K562 (cell line): ENCODE data around the gene FBXW12. TPM values are rescaled to one million over a fixed set of nuclear protein-coding genes. Genes with fewer than 3 reads are reported as not detected.

Experiments
- ATAC-seq: fragments of 200-7000 bp; cut with Tn5 transposase; 3 replicates; pipeline ENCODE4 v1.9.1; 2020; ENCODE audit warnings: moderate library complexity
- BruUV-seq: library from RNA; stranded (reverse); fragments of 400-500 nt; replicated peaks from 2 replicates; lab custom pipeline; 2021; lab: Mats Ljungman, UMichigan
- CTCF ChIA-PET: fragments of 300-600 bp; formaldehyde crosslinking; extraction: SDS; loops from one replicate; lab custom pipeline; 2021; ENCODE audit warnings: low intra/inter-chr PET ratio; lab: Yijun Ruan, JAX
- POLR2A ChIA-PET: fragments of 300-600, 350-650 bp; sonication (Branson Sonifier 250); formaldehyde crosslinking; extraction: SDS; loops from one replicate; lab custom pipeline; 2021; ENCODE audit warnings: antibody characterized with exemption, inconsistent platforms; lab: Yijun Ruan, JAX
- DNase-seq, 4 experiments: peaks; one replicate each; pipeline versions ENCODE4 v3.0.0 to v3.0.0-alpha.2; 2011 to 2018; ENCODE audit warnings: low spot score in 3 of 4, mixed read lengths in 3 of 4; ENCODE audit errors: extremely low read depth in 1 of 4
- FAIRE-seq: peaks from 2 replicates; lab custom pipeline; 2011; peaks lifted over from hg19 to GRCh38; lab: Jason Lieb, UNC
- H2AFZ ChIP-seq: 2 replicates; pipeline ENCODE4 v1.6.0; 2011; ENCODE audit warnings: low read depth, low read length, control low read depth, inconsistent platforms
- H3K27ac ChIP-seq: fragments of 200-600 bp; 3 replicates; pipeline ENCODE4 v1.8.0; 2011; ENCODE audit warnings: low read depth, mild to moderate bottlenecking, control low read depth, inconsistent platforms, low read length, moderate library complexity, mixed read lengths; ENCODE audit errors: extremely low read depth
- H3K27me3 ChIP-seq, 2 experiments: fragments of 300-600 bp in 1 of 2; 2 replicates in 1 of 2; 3 replicates in 1 of 2; pipeline versions ENCODE4 v1.6.0 to v1.8.0; 2011; ENCODE audit warnings: inconsistent platforms in 2 of 2, low read length in 2 of 2, mild to moderate bottlenecking in 1 of 2, mixed read lengths in 1 of 2, moderate library complexity in 1 of 2; ENCODE audit not compliant: control insufficient read depth in 2 of 2, insufficient read depth in 2 of 2
- H3K36me3 ChIP-seq: fragments of 300-600 bp; 3 replicates; pipeline ENCODE4 v1.8.0; 2011; ENCODE audit warnings: mild to moderate bottlenecking, low read length, inconsistent platforms; ENCODE audit not compliant: control insufficient read depth, insufficient read depth
- H3K4me1 ChIP-seq, 2 experiments: fragments of 200-600 bp in 1 of 2; replicated peaks in 1 of 2; 2 replicates in 1 of 2; 3 replicates in 1 of 2; pipeline versions ENCODE4 v1.5.1 to v1.8.0; 2011; ENCODE audit warnings: inconsistent platforms in 2 of 2, low read length in 2 of 2, mild to moderate bottlenecking in 1 of 2, mixed read lengths in 1 of 2, moderate library complexity in 1 of 2; ENCODE audit not compliant: control insufficient read depth in 2 of 2, insufficient read depth in 2 of 2
- H3K4me2 ChIP-seq: 2 replicates; pipeline ENCODE4 v1.6.1; 2011; ENCODE audit warnings: low read length, control low read depth, inconsistent platforms, mixed read lengths; ENCODE audit not compliant: insufficient read depth
- H3K4me3 ChIP-seq: fragments of 200-600 bp; sonication (generic), shearing (Covaris generic); 2 replicates; pipeline ENCODE4 v1.5.1; 2016; ENCODE audit warnings: control low read depth, inconsistent platforms
- H3K79me2 ChIP-seq: fragments of 200-600 bp; 3 replicates; pipeline ENCODE4 v1.8.0; 2011; ENCODE audit warnings: low read length, inconsistent platforms; ENCODE audit not compliant: control insufficient read depth, insufficient read depth
- H3K9ac ChIP-seq, 2 experiments: 2 replicates each; pipeline versions ENCODE4 v1.6.0 to v1.6.1; 2011; ENCODE audit warnings: low read depth in 2 of 2, low read length in 2 of 2, control low read depth in 1 of 2, inconsistent platforms in 1 of 2, mild to moderate bottlenecking in 1 of 2, mixed read lengths in 1 of 2; ENCODE audit not compliant: insufficient read depth in 1 of 2
- H3K9me1 ChIP-seq: one replicate; pipeline ENCODE4 v1.6.0; 2011; ENCODE audit warnings: inconsistent platforms, mild to moderate bottlenecking, low read length, moderate library complexity; ENCODE audit not compliant: control insufficient read depth, insufficient read depth
- H3K9me3 ChIP-seq: replicated peaks from 2 replicates; pipeline ENCODE4 v1.5.1; 2011; ENCODE audit warnings: low read depth, low read length, inconsistent platforms; ENCODE audit not compliant: control insufficient read depth, insufficient read depth
- H4K20me1 ChIP-seq: replicated peaks from 2 replicates; pipeline ENCODE4 v1.6.1; 2011; ENCODE audit warnings: low read length, inconsistent platforms, mixed read lengths; ENCODE audit not compliant: control insufficient read depth, insufficient read depth
- CBX5 ChIP-seq: IDR thresholded peaks from 2 replicates; pipeline ENCODE4 v1.6.1; 2014; ENCODE audit warnings: low read depth, borderline replicate concordance
- CEBPB ChIP-seq: fragments of 450-650 bp; IDR thresholded peaks from 2 replicates; pipeline ENCODE4 v1.6.1; 2016; ENCODE audit warnings: missing genetic modification characterization, missing compliant biosample characterization
- GTF2E2 ChIP-seq: fragments of 200-800 bp; sonication (Bioruptor generic); IDR thresholded peaks from 2 replicates; pipeline ENCODE4 v1.6.1; 2016; ENCODE audit warnings: missing genetic modification characterization, missing compliant biosample characterization
- HNRNPH1 ChIP-seq: fragments of 200-400 bp; formaldehyde crosslinking; optimal IDR thresholded peaks from 2 replicates; pipeline ENCODE3; 2017; ENCODE audit warnings: low read depth, mild to moderate bottlenecking, low read length, moderate library complexity
- POLR2AphosphoS5 ChIP-seq: IDR thresholded peaks from 2 replicates; pipeline ENCODE4 v1.6.1; 2011; ENCODE audit warnings: mild to moderate bottlenecking, low read depth, low read length, moderate library complexity; ENCODE audit not compliant: control insufficient read depth, insufficient read depth
- RBM22 ChIP-seq: fragments of 200-400 bp; formaldehyde crosslinking; IDR thresholded peaks from 2 replicates; pipeline ENCODE4 v1.6.1; 2018; ENCODE audit warnings: low read length, low read depth; ENCODE audit not compliant: poor library complexity, severe bottlenecking
- SRSF9 ChIP-seq: fragments of 200-400 bp; formaldehyde crosslinking; IDR thresholded peaks from 2 replicates; pipeline ENCODE4 v1.6.1; 2017; ENCODE audit warnings: low read depth, low read length, borderline replicate concordance
- TGIF2 ChIP-seq: sonication (generic); formaldehyde crosslinking; IDR thresholded peaks from 2 replicates; pipeline ENCODE4 v1.8.1; 2022; ENCODE audit warnings: mild to moderate bottlenecking, missing genetic modification reagents, moderate library complexity
- TSC22D4 ChIP-seq: fragments of 450-650 bp; IDR thresholded peaks from 2 replicates; pipeline ENCODE4 v1.6.1; 2016; ENCODE audit warnings: missing genetic modification characterization, missing biosample characterization, control low read depth
- ZNF274 ChIP-seq: IDR thresholded peaks from 2 replicates; pipeline ENCODE4 v1.6.1; 2011; ENCODE audit warnings: low read depth, mild to moderate bottlenecking, low read length, moderate library complexity, borderline replicate concordance
- WGBS: fragments of 100-300 bp; shearing (Covaris generic); methylation state at CpG from one replicate; pipeline ENCODE4 v1.1.6; 2016; ENCODE audit warnings: low coverage, mixed read lengths; ENCODE audit not compliant: insufficient coverage; ENCODE audit errors: missing lambda C conversion rate; 5-methylcytosine and 5-hydroxymethylcytosine counted together
- in situ Hi-C: fragments of 300-500 bp; cut with MboI; formaldehyde crosslinking; loops from 4 replicates; pipeline ENCODE4 v1.15.0; 2018; ENCODE audit warnings: inconsistent platforms, mixed read lengths
- intact Hi-C: fragments of 100-400 bp; cut with micrococcal nuclease; formaldehyde crosslinking; loops from 2 replicates; pipeline ENCODE4 v1.14.2; 2022
- polyA plus RNA-seq, 8 experiments: library from polyadenylated mRNA; depleted of rRNA in 4 of 8; stranded (reverse) in 5 of 8; unstranded in 3 of 8; fragments of >200 nt; fragmentation: Nextera tagmentation in 2 of 8; fragmentation: Illumina TruSeq in 1 of 8; extraction: Ambion mirVana in 2 of 8; extraction: Trizol in 1 of 8; gene quantifications; 2 replicates each; pipeline versions ENCODE4 v1.2.1 to v1.2.3, GENCODE V29; 2011 to 2014; ENCODE audit warnings: inconsistent platforms in 1 of 8, missing spikeins in 1 of 8
- total RNA-seq, 7 experiments: library from RNA; depleted of rRNA in 6 of 7; stranded (reverse); fragments of >200 nt in 6 of 7; fragmentation: Illumina TruSeq in 2 of 7; extraction: Trizol in 2 of 7; gene quantifications; 2 replicates each; pipeline versions ENCODE4 v1.2.1 to v1.2.3, GENCODE V29; 2011 to 2021; ENCODE audit warnings: low replicate concordance in 1 of 7

FBXW12 gene
- total and polyA plus RNA-seq, 9 of the 15 experiments (the other 6 are each of a cell fraction or from before 2014, with no cell fraction given): 0.04 to 0.07 (median 0.06) TPM; not detected in 6

- TF ChIP-seq HNRNPH1 (no peak), GTF2E2 (no peak), CEBPB (tag) (no peak), RBM22 (no peak)
Observed at GRCh38 chr3:48413611-48414010, 41.6 kb downstream of the FBXW12 start (continued).

DNA sequence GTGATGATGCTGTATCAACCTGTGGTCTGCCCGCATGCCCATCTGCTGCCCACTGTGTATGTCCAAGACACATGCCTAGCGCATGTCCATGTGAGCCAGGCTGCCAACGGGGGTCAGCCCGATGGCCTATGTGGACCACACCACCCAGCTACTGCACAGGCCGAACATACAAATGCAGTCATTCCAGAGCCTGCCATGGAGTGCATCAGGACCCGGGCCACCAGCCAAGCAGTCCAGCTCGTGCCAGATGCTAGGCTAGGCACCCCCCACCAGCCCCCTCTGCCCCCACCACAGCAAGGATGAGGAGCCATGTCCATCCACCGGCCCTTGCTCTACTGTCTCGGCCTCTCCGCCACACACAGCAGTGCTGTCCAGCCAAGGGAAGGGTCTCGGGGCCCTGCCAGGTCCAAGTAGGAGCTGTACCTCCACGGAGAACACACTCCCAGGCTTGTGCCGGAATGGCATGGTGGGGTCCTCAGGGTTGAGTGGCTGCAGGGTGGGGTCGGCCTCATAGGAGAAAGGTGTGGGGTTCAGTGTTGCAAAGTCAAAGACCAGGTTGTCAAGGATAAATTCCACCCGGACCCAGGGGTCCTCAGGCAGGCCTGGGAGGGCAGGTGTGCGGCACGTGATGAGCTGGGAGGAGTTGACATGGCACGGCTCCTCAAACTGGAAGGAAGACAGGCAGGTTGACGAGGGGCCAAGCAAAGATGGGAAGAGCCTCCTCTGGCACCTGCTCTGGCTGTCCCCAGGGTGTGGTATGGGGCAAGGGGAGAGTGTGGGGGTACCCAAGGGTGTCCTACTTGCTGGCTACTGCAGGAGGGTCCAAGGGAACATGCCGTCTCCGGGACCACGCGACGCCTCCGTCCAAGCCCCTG, 42.6 kb downstream of the FBXW12 start:
- Histone ChIP-seq H3K9me1 (no peaks in the 10 kb centered on the region), H3K9me3 (no peaks in the 10 kb centered on the region), H3K4me1 (peaks cover 0 to 9% of the 10 kb centered on the region in 2 experiments; a peak in 2 of 5 replicates), H3K4me3 (no peak overlapping the region), H3K27me3 (no peaks in the 10 kb centered on the region), H3K9ac (no peak overlapping the region), H2AFZ (no peak overlapping the region), H4K20me1 (no peaks in the 10 kb centered on the region), H3K27ac (no peak overlapping the region), H3K79me2 (no peaks in the 10 kb centered on the region), H3K36me3 (no peaks in the 10 kb centered on the region), H3K4me2 (no peak overlapping the region)
- no peak for ATAC-seq
- POLR2A ChIA-PET: interaction anchor here (0.6 to 1.0 kb wide), 2 partner anchors 21 to 38 kb away, joined by 3 read pairs; no protein-coding TSS in a partner anchor
- DNase-seq: no peak
- intact Hi-C loops: no loop called here
- CTCF ChIA-PET: no interaction called here
- no peak for FAIRE-seq
- in situ Hi-C loops: no loop called here
- TF ChIP-seq POLR2AphosphoS5: no peak
- TF ChIP-seq TSC22D4: no peak
- TF ChIP-seq SRSF9: no peak
- no peak for TF ChIP-seq CBX5
- no peak for TF ChIP-seq ZNF274
- TF ChIP-seq TGIF2 (CRISPR knock-in tag): no peak
- WGBS: 61% methylated on average over 16 of the region's 25 CpGs
- BruUV-seq: no TSS peak
